Epithelial cell of prostate (primary cell): ENCODE measurements around the gene HEPN1.

Experiments
- DNase-seq: peaks from one replicate; pipeline ENCODE4 v3.0.0-alpha.2; 2011; ENCODE audit warnings: low read depth, low spot score
- H3K27ac ChIP-seq: fragments of 450-650 bp; 2 replicates; pipeline ENCODE4 v1.5.1; 2017; ENCODE audit warnings: mild to moderate bottlenecking

HEPN1 gene

DNA sequence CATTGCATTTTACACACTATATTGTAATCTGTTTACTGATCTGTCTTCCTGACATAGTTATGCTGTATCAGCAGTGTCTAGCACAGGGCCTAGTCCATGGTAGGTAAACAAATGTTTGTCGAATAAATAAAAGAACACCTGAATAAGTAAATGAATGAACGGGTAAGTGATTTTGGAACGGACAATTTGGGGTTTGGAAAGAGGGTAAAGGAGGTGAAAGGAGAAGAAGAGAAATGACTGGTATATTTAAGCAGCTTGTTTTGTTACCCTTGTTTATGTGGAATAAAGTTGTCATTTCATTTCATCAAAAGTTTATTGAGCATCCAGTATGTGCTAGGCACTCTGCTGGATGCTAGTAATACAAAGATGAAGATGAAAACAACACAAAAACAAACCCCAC, at the start of gene HEPN1:
TSS of gene HEPN1 (plus strand) at position 301 of the 400 bp plus-strand sequence.
- DNase-seq: no peak
- no peak within 1 kb of the TSS for H3K27ac ChIP-seq

GRCh38 chr11:124869331-124869730, 49.7 kb upstream of the HEPN1 start:
- no peak for DNase-seq
- no peak overlapping the region for H3K27ac ChIP-seq

- no peak for DNase-seq
- no peak overlapping the region for H3K27ac ChIP-seq
Measured at GRCh38 chr11:124869856-124870387, 49.1 kb upstream of the HEPN1 start.

- no peak overlapping the region for H3K27ac ChIP-seq
- no peak for DNase-seq
Measured at GRCh38 chr11:124870430-124870829, 48.6 kb upstream of the HEPN1 start.

GRCh38 chr11:124872280-124872679, 46.8 kb upstream of the HEPN1 start:
- no peak for DNase-seq
- H3K27ac ChIP-seq: no peak overlapping the region

GRCh38 chr11:124872741-124873140, 46.3 kb upstream of the HEPN1 start:
- no peak overlapping the region for H3K27ac ChIP-seq
- no peak for DNase-seq

DNA sequence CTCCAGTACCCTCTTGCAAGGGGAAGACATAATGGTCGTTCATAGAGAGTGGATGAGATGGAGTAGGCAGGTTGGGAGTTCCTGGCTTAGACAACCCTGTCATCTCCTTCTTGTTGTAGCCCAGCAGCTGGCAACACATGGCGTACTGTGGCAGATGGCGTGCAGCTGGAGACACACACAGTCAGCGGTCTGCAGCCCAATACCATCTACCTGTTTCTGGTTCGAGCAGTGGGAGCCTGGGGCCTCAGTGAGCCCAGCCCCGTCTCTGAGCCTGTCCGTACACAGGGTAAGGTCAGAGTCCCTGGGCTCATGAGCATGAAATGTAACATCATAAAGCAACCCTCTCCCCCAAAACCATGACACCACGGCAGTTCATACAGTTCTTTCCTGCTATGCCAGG, 45.1 kb upstream of the HEPN1 start:
- DNase-seq: no peak
- H3K27ac ChIP-seq: no peak overlapping the region

- no peak for DNase-seq
- no peak overlapping the region for H3K27ac ChIP-seq
Measured at GRCh38 chr11:124874571-124875255, 44.3 kb upstream of the HEPN1 start.

GRCh38 chr11:124875401-124875800, 43.6 kb upstream of the HEPN1 start:
- H3K27ac ChIP-seq: no peak overlapping the region
- no peak for DNase-seq

GRCh38 chr11:124875943-124876817, 42.9 kb upstream of the HEPN1 start:
- peak; percentile 26 for DNase-seq
- peak overlapping the region; percentile 65 for H3K27ac ChIP-seq

DNA sequence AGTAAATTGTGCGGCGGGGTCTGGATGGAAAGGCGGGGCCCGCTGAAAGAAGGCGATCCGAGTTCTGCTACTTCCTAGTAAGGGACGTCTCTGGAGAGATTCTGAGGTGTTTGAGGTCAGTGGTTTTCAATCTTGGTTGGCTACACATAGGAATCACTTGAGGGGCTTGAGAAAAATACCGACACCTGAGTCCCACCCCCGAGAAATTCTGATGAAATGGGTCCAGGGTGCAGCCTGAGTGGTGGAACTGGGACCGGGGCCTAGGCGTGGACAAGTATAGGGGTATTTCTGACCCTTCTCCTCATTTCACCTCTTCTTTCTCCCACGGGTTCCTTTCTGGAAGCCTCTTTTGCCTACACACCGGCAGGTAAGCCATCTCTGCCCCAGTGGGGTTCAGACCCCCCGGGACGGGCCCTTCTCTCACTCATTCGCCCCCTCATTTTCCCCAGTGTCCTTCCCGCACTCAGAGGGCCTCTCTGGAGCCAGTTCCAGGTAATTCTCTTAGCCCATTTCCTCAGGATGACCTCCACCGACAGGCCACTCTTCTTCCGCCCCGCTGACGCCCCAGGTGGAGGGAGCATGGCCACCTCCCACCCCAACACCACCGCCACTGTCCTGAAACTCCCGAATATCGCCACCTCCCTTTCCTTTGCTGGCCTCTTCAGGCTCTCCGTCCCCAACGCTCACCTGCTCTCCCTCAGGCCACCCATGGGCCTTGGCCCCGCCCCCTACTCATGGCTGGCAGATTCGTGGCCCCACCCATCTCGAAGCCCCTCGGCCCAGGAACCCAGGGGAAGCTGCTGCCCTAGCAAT, 42.0 kb upstream of the HEPN1 start:
- H3K27ac ChIP-seq: peak overlapping the region; percentile 65
- no peak for DNase-seq

- H3K27ac ChIP-seq: no peak overlapping the region
- DNase-seq: no peak
Measured at GRCh38 chr11:124877631-124877909, 41.5 kb upstream of the HEPN1 start.

DNA sequence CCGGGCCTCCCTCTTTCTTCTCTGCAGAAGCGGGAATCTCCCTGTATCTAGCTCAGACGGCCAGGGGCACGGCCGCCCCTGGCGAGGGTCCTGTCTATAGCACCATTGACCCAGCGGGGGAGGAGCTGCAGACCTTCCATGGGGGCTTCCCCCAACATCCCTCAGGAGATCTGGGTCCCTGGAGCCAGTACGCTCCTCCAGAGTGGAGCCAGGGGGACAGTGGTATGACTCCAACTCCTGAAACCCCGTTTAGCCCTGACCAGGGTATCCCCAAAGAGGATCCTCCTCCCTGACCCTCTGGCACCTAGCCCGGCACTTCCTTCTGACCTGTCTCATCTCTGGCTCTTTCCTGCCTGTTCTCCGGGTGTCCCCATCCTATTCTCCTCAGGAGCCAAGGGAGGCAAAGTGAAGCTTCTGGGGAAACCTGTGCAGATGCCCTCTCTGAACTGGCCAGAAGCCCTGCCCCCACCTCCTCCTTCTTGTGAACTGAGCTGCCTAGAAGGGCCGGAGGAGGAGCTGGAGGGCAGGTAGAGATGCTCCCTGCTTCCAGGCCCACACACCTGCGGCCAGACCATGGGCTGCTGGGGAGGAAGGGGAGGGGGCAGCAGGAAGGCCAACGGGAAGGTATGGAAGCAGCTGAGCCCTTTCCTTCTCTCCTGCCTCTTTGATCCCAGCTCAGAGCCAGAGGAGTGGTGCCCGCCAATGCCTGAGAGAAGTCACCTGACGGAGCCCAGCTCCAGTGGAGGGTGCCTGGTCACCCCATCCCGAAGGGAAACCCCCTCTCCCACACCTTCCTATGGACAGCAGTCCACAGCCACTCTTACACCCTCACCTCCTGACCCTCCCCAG, 40.9 kb upstream of the HEPN1 start:
- DNase-seq: no peak
- no peak overlapping the region for H3K27ac ChIP-seq

- no peak overlapping the region for H3K27ac ChIP-seq
- no peak for DNase-seq
Measured at GRCh38 chr11:124878759-124879492, 40.1 kb upstream of the HEPN1 start.

DNA sequence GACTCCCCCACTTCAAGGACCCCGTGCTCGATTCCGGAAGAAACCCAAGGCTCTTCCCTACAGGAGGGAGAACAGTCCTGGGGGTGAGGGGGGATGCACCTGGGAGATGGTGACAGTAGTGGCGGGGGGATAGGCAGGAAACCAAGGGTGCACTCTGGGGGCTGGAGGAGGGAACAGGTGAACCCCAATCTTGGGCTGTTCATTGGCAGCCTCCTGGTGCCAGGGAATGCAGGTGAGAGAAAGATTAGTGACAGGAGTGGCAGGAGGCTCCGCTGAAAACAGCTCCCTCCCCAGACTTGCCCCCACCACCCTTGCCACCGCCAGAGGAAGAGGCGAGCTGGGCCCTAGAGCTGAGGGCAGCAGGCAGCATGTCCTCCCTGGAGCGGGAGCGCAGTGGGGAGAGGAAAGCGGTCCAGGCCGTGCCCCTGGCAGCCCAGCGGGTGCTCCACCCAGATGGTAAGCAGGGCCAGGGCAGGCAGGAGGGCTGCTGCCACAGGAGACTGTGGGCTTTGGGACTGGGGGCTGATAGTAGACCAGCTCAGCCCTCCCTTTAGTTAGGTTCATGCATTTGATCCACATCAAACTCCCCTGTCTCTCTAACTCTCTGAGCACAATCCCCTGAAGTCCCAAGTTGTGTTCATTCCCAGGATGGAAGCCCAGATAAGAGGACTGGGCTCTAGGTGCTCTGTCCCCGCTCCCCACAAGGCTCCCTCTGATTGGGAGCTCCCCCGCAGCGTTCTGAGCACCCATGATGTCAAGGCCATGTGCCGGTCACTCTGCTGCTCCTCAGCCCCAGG, 39.4 kb upstream of the HEPN1 start:
- no peak for DNase-seq
- no peak overlapping the region for H3K27ac ChIP-seq

DNA sequence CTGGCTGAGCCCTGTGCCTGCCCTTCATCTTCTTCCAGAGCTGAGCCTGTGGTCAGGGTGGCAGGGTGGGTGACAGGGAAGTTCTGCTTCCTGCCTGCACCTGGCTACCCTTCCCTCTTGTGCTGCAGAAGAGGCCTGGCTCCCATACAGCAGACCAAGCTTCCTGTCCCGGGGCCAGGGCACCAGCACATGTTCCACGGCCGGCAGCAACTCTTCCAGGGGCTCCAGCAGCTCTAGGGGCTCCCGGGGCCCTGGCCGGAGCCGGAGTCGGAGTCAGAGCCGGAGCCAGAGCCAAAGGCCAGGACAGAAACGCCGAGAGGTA, 38.8 kb upstream of the HEPN1 start:
- no peak overlapping the region for H3K27ac ChIP-seq
- no peak for DNase-seq

GRCh38 chr11:124880958-124881357, 38.1 kb upstream of the HEPN1 start:
- H3K27ac ChIP-seq: no peak overlapping the region
- DNase-seq: no peak

DNA sequence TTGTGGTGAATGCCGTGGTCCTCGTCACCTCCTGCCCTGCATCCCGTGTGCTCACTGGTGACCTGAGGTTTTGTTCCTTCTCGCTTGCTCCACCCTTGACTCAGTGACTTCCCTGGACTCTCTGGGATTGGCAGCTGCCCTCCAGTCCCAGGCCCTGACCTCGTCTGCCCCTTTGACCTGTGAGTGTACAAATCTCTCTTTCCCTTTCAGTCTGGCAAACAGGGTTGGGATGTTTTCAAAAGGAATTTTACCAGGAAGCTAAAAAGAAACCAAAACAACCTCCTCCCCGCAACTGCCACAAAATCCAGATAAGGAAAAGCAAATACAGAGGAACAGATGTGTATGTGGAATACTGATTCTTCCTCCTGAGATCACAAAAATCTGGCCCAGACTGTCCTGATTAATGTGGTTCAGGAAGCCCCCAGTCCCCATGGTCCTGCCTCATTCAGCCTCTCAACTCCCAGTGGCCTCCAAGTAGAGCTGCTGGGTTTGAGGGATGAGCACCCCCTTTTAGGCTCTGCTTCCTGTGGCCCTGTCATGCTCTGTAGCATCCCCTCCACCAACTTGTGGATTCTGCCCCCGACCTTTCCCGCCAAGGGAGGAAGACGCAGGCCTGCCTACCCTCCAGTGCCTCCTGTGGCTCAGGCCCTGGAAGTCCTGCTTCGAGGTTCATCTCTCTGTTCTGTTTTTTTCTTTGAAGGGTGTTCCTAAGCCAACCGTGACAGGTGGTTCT, 36.5 kb upstream of the HEPN1 start:
- no peak for DNase-seq
- H3K27ac ChIP-seq: no peak overlapping the region
